HFFc6 (cell line): ENCODE data around the gene ELF2. TPM values are rescaled to one million over a fixed set of nuclear protein-coding genes. Genes with fewer than 3 reads are reported as not detected.
"Not testable (repeated sequence)": the region's sequence is repeated elsewhere in the genome, so short reads cannot be mapped to it uniquely, and the experiment has no call there.

Source experiments
- DNase-seq: peaks from one replicate; pipeline ENCODE4 v3.0.0-alpha.2; 2018
- H3K27ac Mint-ChIP-seq: 2 replicates; pipeline ENCODE4 v1.8.0; 2020; ENCODE audit warnings: mild to moderate bottlenecking, mixed read lengths
- H3K27me3 Mint-ChIP-seq: 2 replicates; pipeline ENCODE4 v1.8.0; 2021; ENCODE audit warnings: mild to moderate bottlenecking, moderate library complexity, mixed read lengths; ENCODE audit not compliant: insufficient read depth
- H3K36me3 Mint-ChIP-seq: 2 replicates; pipeline ENCODE4 v1.8.0; 2021; ENCODE audit warnings: low read depth, mixed read lengths
- H3K4me1 Mint-ChIP-seq: 2 replicates; pipeline ENCODE4 v1.8.0; 2020; ENCODE audit warnings: low read depth, mixed read lengths
- H3K4me3 Mint-ChIP-seq: 2 replicates; pipeline ENCODE4 v1.8.0; 2020; ENCODE audit warnings: mild to moderate bottlenecking, moderate library complexity, mixed read lengths
- H3K9me3 Mint-ChIP-seq: 2 replicates; pipeline ENCODE4 v1.8.0; 2020; ENCODE audit warnings: mild to moderate bottlenecking, mixed read lengths
- total RNA-seq, 6 experiments: library from RNA; stranded (reverse); fragmentation: NEBNext Ultra II Directional; extraction: Animal tissue kit (Norgen Biotek cat#: 25700); gene quantifications; 2 replicates in 1 of 6; 3 replicates in 5 of 6; pipeline ENCODE4 v1.2.3, GENCODE V29; 2021
- TF ChIP-seq, protein P1 (sequence below): fragments of 200-600 bp; sonication (generic); IDR thresholded peaks from 2 replicates; pipeline ENCODE4 v1.5.0; 2021; ENCODE audit warnings: antibody characterized with exemption, mild to moderate bottlenecking

ELF2 gene
- total RNA-seq, 6 experiments from 2014 or later, result 17.6 to 23.3 (median 21.1) TPM

DNA sequence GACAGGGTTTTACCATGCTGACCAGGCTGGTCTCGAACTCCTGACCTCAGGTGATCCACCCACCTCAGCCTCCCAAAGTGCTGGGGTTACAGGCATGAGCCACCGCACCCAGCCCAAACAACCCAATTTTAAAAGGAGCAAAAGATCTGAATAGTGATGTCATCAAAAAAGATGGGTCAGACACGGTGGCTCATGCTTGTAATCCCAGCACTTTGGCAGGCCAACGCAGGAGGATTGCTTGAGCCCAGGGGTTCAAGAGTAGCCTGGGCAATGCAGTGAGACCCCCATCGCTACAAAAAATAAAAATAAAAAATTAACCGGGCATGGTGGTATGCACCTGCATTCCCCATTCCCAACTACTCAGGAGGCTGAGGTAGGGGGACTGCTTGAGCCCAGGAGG lies 6.1 kb downstream of the ELF2 start:
- DNase-seq, result no peak
- Mint-ChIP-seq H3K27me3 (no peaks in the 10 kb centered on the region; the same call in 1 of the 2 replicates), H3K36me3 (no peaks in the 10 kb centered on the region), H3K4me1 (peaks cover 43% of the 10 kb centered on the region), H3K4me3 (no peak overlapping the region), H3K27ac (no peak overlapping the region), H3K9me3 (no peaks in the 10 kb centered on the region)
- TF ChIP-seq, protein P1, sequence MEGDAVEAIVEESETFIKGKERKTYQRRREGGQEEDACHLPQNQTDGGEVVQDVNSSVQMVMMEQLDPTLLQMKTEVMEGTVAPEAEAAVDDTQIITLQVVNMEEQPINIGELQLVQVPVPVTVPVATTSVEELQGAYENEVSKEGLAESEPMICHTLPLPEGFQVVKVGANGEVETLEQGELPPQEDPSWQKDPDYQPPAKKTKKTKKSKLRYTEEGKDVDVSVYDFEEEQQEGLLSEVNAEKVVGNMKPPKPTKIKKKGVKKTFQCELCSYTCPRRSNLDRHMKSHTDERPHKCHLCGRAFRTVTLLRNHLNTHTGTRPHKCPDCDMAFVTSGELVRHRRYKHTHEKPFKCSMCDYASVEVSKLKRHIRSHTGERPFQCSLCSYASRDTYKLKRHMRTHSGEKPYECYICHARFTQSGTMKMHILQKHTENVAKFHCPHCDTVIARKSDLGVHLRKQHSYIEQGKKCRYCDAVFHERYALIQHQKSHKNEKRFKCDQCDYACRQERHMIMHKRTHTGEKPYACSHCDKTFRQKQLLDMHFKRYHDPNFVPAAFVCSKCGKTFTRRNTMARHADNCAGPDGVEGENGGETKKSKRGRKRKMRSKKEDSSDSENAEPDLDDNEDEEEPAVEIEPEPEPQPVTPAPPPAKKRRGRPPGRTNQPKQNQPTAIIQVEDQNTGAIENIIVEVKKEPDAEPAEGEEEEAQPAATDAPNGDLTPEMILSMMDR, result no peak

- Mint-ChIP-seq H3K4me1 (peaks cover 47% of the 10 kb centered on the region), H3K27me3 (no peaks in the 10 kb centered on the region), H3K9me3 (no peaks in the 10 kb centered on the region), H3K4me3 (no peak overlapping the region), H3K36me3 (no peaks in the 10 kb centered on the region), H3K27ac (no peak overlapping the region)
- TF ChIP-seq, protein P1, result peak; percentile 79
- peak; percentile 57 for DNase-seq
Observed at GRCh38 chr4:139167774-139168444, 9.1 kb downstream of the ELF2 start.

DNA sequence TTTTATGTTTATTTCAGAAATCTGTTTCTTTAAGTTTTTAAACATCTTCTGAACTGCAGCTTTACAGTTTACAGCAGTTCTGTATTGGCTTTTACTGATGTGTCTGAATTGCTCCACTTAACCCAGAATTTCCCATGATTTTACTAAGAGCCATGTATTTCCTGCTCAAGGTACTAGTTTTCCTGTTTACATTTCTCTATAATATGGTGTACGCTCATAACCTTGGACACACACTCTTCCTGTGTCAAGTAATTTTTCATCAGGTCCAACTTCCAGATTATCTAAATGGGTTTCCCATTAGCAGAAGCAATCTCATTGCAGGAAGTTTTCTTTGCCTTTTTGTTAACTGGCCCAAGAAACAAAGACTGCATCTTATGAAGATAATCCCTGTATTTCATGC lies 12.3 kb downstream of the ELF2 start:
- H3K27me3 Mint-ChIP-seq, result no peaks in the 10 kb centered on the region
- TF ChIP-seq, protein P1, result no peak
- H3K27ac Mint-ChIP-seq, result no peak overlapping the region
- no peak overlapping the region for H3K4me3 Mint-ChIP-seq
- H3K9me3 Mint-ChIP-seq, result no peaks in the 10 kb centered on the region
- DNase-seq, result no peak
- peaks cover 30% of the 10 kb centered on the region for H3K4me1 Mint-ChIP-seq
- H3K36me3 Mint-ChIP-seq, result no peaks in the 10 kb centered on the region

DNA sequence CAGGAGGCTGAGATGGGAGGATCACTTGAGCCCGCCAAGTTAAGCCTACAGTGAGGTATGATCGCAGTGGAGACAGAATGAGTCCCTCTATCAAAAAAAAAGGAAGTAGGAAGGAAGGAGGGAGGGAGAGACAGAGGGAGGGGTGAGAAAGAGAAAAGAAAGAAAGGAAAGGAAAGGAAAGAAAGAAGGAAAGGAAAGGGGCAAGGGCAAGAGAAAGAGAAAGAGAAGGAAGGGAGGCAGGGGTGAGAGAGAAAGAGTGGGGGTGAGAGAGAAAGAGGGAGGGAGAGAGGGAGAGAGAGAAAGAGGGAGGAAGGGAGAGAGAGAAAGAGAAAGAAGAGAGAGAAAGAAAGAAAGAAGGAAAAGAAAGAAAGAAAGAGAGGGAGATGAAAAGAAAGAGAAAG lies 13.2 kb downstream of the ELF2 start:
- DNase-seq, result no peak
- Mint-ChIP-seq H3K27ac (no peak overlapping the region), H3K36me3 (no peaks in the 10 kb centered on the region), H3K9me3 (no peaks in the 10 kb centered on the region), H3K4me3 (no peak overlapping the region), H3K27me3 (no peaks in the 10 kb centered on the region), H3K4me1 (peaks cover 30% of the 10 kb centered on the region)
- TF ChIP-seq, protein P1, result no peak

DNA sequence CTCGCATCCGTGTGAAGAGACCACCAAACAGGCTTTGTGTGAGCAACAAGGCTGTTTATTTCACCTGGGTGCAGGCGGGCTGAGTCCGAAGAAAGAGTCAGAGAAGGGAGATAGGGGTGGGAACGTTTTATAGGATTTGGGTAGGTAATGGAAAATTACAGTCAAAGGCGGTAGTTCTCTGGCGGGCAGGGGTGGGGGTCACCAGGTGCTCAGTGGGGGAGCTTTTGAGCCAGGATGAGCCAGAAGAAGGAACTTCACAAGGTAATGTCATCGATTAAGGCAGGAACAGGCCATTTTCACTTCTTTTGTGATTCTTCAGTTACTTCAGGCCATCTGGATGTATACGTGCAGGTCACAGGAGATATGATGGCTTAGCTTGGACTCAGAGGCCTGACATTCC lies 19.0 kb downstream of the ELF2 start:
- not testable (repeated sequence) for H3K4me3 Mint-ChIP-seq, H3K36me3 Mint-ChIP-seq, H3K27ac Mint-ChIP-seq, H3K27me3 Mint-ChIP-seq, DNase-seq, H3K9me3 Mint-ChIP-seq
- peaks cover 15% of the 10 kb centered on the region for H3K4me1 Mint-ChIP-seq

GRCh38 chr4:139154952-139155557 lies 22.0 kb downstream of the ELF2 start:
- H3K27me3 Mint-ChIP-seq, result no peaks in the 10 kb centered on the region
- H3K4me3 Mint-ChIP-seq, result no peak overlapping the region

More at GRCh38 chr4:139154952-139155557, 22.0 kb downstream of the ELF2 start:
- Mint-ChIP-seq H3K27ac (no peak overlapping the region), H3K4me1 (peaks cover 15% of the 10 kb centered on the region), H3K36me3 (no peaks in the 10 kb centered on the region), H3K9me3 (no peaks in the 10 kb centered on the region)
- TF ChIP-seq, protein P1, result no peak
- no peak for DNase-seq
